SK-N-SH treated with all-trans-retinoic acid at 6 μM for 48 hours (cell line): ENCODE results near the gene MAP3K14.

Experiments used
- ATAC-seq: fragments of 200-7000 bp; cut with Tn5 transposase; 3 replicates; pipeline ENCODE4 v1.9.1; 2020; ENCODE audit warnings: mild to moderate bottlenecking, moderate library complexity
- ARNTL ChIP-seq: fragments of 450-650 bp; formaldehyde crosslinking; IDR thresholded peaks from 2 replicates; pipeline ENCODE4 v1.5.0; 2020; ENCODE audit warnings: low read depth, mild to moderate bottlenecking, moderate library complexity, borderline replicate concordance
- BACH2 ChIP-seq: fragments of 250-450 bp; sonication (Bioruptor Pico); IDR thresholded peaks from 2 replicates; pipeline ENCODE4 v1.9.0; 2021; ENCODE audit warnings: mild to moderate bottlenecking, borderline replicate concordance
- CREB5 ChIP-seq: fragments of 250-450 bp; sonication (Bioruptor Pico); IDR thresholded peaks from 2 replicates; pipeline ENCODE4 v1.5.1; 2020; ENCODE audit warnings: low read depth, mild to moderate bottlenecking, moderate library complexity
- CSDC2 ChIP-seq: fragments of 250-450 bp; sonication (Bioruptor Pico); IDR thresholded peaks from 2 replicates; pipeline ENCODE4 v1.5.0; 2020; ENCODE audit warnings: mild to moderate bottlenecking, moderate library complexity
- CSRNP3 ChIP-seq: fragments of 250-450 bp; sonication (Bioruptor Pico); IDR thresholded peaks from 2 replicates; pipeline ENCODE4 v1.5.1; 2021; ENCODE audit warnings: mild to moderate bottlenecking, moderate library complexity
- ESRRG ChIP-seq: fragments of 250-450 bp; sonication (Bioruptor Pico); IDR thresholded peaks from 2 replicates; pipeline ENCODE4 v1.6.1; 2021; ENCODE audit warnings: mild to moderate bottlenecking
- ISL1 ChIP-seq: fragments of 250-450 bp; sonication (Bioruptor Pico); IDR thresholded peaks from 2 replicates; pipeline ENCODE4 v2.1.2; 2022; ENCODE audit warnings: mild to moderate bottlenecking, moderate library complexity
- OSR1 ChIP-seq: fragments of 250-450 bp; sonication (Bioruptor Pico); IDR thresholded peaks from 2 replicates; pipeline ENCODE4 v1.8.0; 2022; ENCODE audit warnings: moderate library complexity, mild to moderate bottlenecking, inconsistent platforms
- PPARA ChIP-seq: fragments of 250-450 bp; sonication (Bioruptor Pico); IDR thresholded peaks from 2 replicates; pipeline ENCODE4 v1.5.0; 2020; ENCODE audit warnings: mild to moderate bottlenecking, borderline replicate concordance
- RARB ChIP-seq: fragments of 250-450 bp; sonication (Bioruptor Pico); IDR thresholded peaks from 2 replicates; pipeline ENCODE4 v1.8.0; 2021; ENCODE audit warnings: mild to moderate bottlenecking, moderate library complexity
- SNAI2 ChIP-seq: fragments of 250-450 bp; sonication (Bioruptor Pico); IDR thresholded peaks from 2 replicates; pipeline ENCODE4 v1.5.0; 2020; ENCODE audit warnings: mild to moderate bottlenecking, moderate library complexity
- TCF4 ChIP-seq: fragments of 250-450 bp; sonication (Bioruptor Pico); IDR thresholded peaks from 2 replicates; pipeline ENCODE4 v1.8.0; 2021; ENCODE audit warnings: mild to moderate bottlenecking, moderate library complexity, borderline replicate concordance
- ZC3H10 ChIP-seq: fragments of 250-450 bp; sonication (Bioruptor Pico); IDR thresholded peaks from 2 replicates; pipeline ENCODE4 v1.5.1; 2021; ENCODE audit warnings: mild to moderate bottlenecking, moderate library complexity
- ZFP3 ChIP-seq: fragments of 250-450 bp; sonication (Bioruptor Pico); IDR thresholded peaks from 2 replicates; pipeline ENCODE4 v1.5.0; 2020; ENCODE audit warnings: mild to moderate bottlenecking, moderate library complexity
- ZFP30 ChIP-seq: fragments of 450-650 bp; formaldehyde crosslinking; IDR thresholded peaks from 2 replicates; pipeline ENCODE4 v1.5.0; 2022; ENCODE audit warnings: mild to moderate bottlenecking, moderate library complexity
- ZNF565 ChIP-seq: fragments of 450-650 bp; formaldehyde crosslinking; conservative IDR thresholded peaks from 2 replicates; pipeline ENCODE4 v1.5.0; 2020; ENCODE audit warnings: low read depth, mild to moderate bottlenecking, moderate library complexity
- ZNF8 ChIP-seq: fragments of 450-650 bp; formaldehyde crosslinking; IDR thresholded peaks from 2 replicates; pipeline ENCODE4 v1.5.0; 2020; ENCODE audit warnings: mild to moderate bottlenecking, moderate library complexity
- TF ChIP-seq, protein P1 (sequence below): fragments of 250-450 bp; sonication (Bioruptor Pico); IDR thresholded peaks from 2 replicates; pipeline ENCODE4 v1.8.0; 2020; ENCODE audit warnings: mild to moderate bottlenecking, moderate library complexity, borderline replicate concordance
- TF ChIP-seq, protein P2 (sequence below): fragments of 250-450 bp; sonication (Bioruptor Pico); IDR thresholded peaks from 2 replicates; pipeline ENCODE4 v1.8.0; 2021; ENCODE audit warnings: low read depth, mild to moderate bottlenecking, moderate library complexity, borderline replicate concordance

Gene MAP3K14

DNA sequence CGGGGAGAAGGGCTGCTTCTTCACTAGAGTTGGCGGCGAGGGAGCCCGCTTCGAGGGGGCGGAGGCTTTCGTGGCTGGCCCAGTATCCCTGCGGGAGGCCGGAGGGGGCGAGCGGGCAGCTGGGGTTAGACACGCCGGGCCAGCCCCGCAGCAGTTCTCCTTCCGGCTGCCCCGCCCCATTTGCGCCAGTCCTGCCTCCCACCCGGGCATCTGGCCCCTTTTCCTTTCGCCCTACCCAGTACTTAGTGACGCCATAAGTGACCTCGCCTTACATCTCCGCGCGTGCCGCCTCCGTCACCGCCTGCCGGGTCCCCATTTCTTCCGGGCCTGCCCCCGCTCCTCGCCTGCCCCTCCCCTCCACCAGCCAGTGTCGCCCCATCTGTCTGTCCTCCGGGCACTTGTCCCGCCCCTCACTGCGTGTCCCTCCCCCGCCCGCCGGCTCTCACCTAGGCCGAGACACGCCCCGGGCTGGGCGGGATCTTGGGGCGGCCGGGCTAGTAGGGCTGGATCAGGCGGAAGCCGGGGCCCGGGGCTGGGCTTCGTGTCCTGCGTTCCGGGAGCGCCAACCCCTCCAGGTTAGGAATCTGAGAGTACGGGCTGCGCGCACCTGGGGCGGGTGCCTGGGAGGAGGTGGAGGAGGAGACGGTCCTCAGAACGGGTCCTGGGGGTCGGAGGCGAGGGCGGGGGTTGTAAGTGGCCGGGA is 69.2 kb downstream of the MAP3K14 start (continued):
- TF ChIP-seq, protein P1, sequence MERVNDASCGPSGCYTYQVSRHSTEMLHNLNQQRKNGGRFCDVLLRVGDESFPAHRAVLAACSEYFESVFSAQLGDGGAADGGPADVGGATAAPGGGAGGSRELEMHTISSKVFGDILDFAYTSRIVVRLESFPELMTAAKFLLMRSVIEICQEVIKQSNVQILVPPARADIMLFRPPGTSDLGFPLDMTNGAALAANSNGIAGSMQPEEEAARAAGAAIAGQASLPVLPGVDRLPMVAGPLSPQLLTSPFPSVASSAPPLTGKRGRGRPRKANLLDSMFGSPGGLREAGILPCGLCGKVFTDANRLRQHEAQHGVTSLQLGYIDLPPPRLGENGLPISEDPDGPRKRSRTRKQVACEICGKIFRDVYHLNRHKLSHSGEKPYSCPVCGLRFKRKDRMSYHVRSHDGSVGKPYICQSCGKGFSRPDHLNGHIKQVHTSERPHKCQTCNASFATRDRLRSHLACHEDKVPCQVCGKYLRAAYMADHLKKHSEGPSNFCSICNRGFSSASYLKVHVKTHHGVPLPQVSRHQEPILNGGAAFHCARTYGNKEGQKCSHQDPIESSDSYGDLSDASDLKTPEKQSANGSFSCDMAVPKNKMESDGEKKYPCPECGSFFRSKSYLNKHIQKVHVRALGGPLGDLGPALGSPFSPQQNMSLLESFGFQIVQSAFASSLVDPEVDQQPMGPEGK = no peak
- no peak for TF ChIP-seq ESRRG (CRISPR knock-in tag)
- TF ChIP-seq ZNF565 (CRISPR knock-in tag) = no peak
- no peak for TF ChIP-seq OSR1
- TF ChIP-seq ARNTL (CRISPR knock-in tag) = no peak
- TF ChIP-seq ZFP30 (CRISPR knock-in tag) = no peak
- TF ChIP-seq ZFP3 (CRISPR knock-in tag) = no peak
- no peak for TF ChIP-seq ZNF8
- TF ChIP-seq PPARA (CRISPR knock-in tag) = no peak
- no peak for TF ChIP-seq TCF4 (CRISPR knock-in tag)
- TF ChIP-seq ISL1 (CRISPR knock-in tag) = no peak

DNA sequence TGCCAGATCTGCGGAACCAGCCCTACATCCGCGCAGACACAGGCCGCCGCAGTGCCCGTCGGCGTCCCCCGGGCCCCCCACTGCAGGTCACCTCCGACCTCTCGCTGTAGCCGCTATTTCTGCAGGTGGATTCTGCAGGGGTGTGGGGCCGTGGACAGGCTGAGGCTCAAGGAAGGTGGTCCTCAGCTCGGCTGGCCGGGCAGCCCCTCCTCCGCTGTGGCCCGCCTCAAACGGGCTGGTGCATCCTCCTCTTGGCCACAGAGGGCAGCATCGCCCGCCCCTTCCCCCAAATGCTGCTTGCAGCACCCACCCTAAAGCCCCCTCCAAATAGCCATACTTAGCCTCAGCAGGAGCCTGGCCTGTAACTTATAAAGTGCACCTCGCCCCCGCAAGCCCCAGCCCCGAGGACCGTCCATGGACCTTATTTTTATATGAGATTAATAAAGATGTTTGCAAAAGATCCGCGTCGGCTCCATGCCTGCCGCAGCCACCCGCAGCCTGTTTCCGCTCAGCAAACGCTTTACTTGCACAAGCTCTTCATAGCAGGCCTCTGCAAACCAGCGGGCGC is 69.9 kb downstream of the MAP3K14 start:
- peak; percentile 74 for ATAC-seq

GRCh38 chr17:45246338-45246737 is 70.5 kb downstream of the MAP3K14 start:
- no peak for ATAC-seq
- no peak for TF ChIP-seq OSR1
- TF ChIP-seq CREB5 (CRISPR knock-in tag) = no peak
- TF ChIP-seq CSDC2 = no peak
- TF ChIP-seq, protein P1 = no peak
- no peak for TF ChIP-seq ZNF8
- no peak for TF ChIP-seq BACH2
- no peak for TF ChIP-seq PPARA (CRISPR knock-in tag)
- no peak for TF ChIP-seq ZFP3 (CRISPR knock-in tag)
- no peak for TF ChIP-seq ISL1 (CRISPR knock-in tag)
- no peak for TF ChIP-seq ESRRG (CRISPR knock-in tag)
- no peak for TF ChIP-seq ZNF565 (CRISPR knock-in tag)
- TF ChIP-seq ZC3H10 (CRISPR knock-in tag) = no peak
- TF ChIP-seq, all 23 proteins: peak for 0

More for the DNA sequence above, 69.9 kb downstream of the MAP3K14 start:
- TF ChIP-seq RARB (CRISPR knock-in tag) (no peak), PPARA (CRISPR knock-in tag) (no peak), SNAI2 (CRISPR knock-in tag) (no peak), ISL1 (CRISPR knock-in tag) (no peak), ZFP30 (CRISPR knock-in tag) (no peak), ZFP3 (CRISPR knock-in tag) (no peak)

- no peak for ATAC-seq
- TF ChIP-seq ESRRG (CRISPR knock-in tag) (no peak), ZC3H10 (CRISPR knock-in tag) (no peak), CSRNP3 (CRISPR knock-in tag) (no peak), ARNTL (CRISPR knock-in tag) (no peak)
- TF ChIP-seq, protein P2, sequence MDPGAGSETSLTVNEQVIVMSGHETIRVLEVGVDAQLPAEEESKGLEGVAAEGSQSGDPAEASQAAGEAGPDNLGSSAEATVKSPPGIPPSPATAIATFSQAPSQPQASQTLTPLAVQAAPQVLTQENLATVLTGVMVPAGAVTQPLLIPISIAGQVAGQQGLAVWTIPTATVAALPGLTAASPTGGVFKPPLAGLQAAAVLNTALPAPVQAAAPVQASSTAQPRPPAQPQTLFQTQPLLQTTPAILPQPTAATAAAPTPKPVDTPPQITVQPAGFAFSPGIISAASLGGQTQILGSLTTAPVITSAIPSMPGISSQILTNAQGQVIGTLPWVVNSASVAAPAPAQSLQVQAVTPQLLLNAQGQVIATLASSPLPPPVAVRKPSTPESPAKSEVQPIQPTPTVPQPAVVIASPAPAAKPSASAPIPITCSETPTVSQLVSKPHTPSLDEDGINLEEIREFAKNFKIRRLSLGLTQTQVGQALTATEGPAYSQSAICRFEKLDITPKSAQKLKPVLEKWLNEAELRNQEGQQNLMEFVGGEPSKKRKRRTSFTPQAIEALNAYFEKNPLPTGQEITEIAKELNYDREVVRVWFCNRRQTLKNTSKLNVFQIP = no peak
These were observed 71.8 kb downstream of the MAP3K14 start for GRCh38 chr17:45244725-45245656.
